ENCODE data around the gene TEKT3.

The TEKT3 gene

GRCh38 chr17:15269087-15269779 is 72.2 kb downstream of the TEKT3 start:
- no peak for TF ChIP-seq CTCF (IDR thresholded peaks at IDR 0.05; ENCODE audit: low read depth, low read length)
- in situ Hi-C loops (cut with HindIII; ENCODE audit: low sequenced_read_pairs) = no loop called here
- H3K4me3 ChIP-seq (ENCODE audit: low read depth, low read length) = no peak overlapping the region
- no peak for DNase-seq (ENCODE audit: low read depth, low spot score)

- no peak for TF ChIP-seq CTCF (IDR thresholded peaks at IDR 0.05; ENCODE audit: low read depth, low read length)
Measured at GRCh38 chr17:15268461-15268860, 72.9 kb downstream of the TEKT3 start.

GRCh38 chr17:15267996-15268395 is 73.4 kb downstream of the TEKT3 start:
- DNase-seq (ENCODE audit: low read depth, low spot score) = no peak
- in situ Hi-C loops (cut with HindIII; ENCODE audit: low sequenced_read_pairs) = no loop called here
- no peak overlapping the region for H3K4me3 ChIP-seq (ENCODE audit: low read depth, low read length)
- no peak for TF ChIP-seq CTCF (IDR thresholded peaks at IDR 0.05; ENCODE audit: low read depth, low read length)

More at GRCh38 chr17:15268461-15268860, 72.9 kb downstream of the TEKT3 start:
- no peak overlapping the region for H3K4me3 ChIP-seq (ENCODE audit: low read depth, low read length)
- no peak for DNase-seq (ENCODE audit: low read depth, low spot score)
- in situ Hi-C loops (cut with HindIII; ENCODE audit: low sequenced_read_pairs) = no loop called here

- no peak for DNase-seq (ENCODE audit: low read depth, low spot score)
Measured at GRCh38 chr17:15266325-15267125, 74.9 kb downstream of the TEKT3 start.

GRCh38 chr17:15265131-15265530 is 76.3 kb downstream of the TEKT3 start, which contains the start of gene PMP22:
Gene PMP22 (minus strand): TSS chr17:15265326. CDS start chr17:15260727, 4,599 bp downstream.
- in situ Hi-C loops (cut with HindIII; ENCODE audit: low sequenced_read_pairs) = no loop called here
- no peak within 1 kb of the TSS for H3K4me3 ChIP-seq (ENCODE audit: low read depth, low read length)
- TF ChIP-seq CTCF (IDR thresholded peaks at IDR 0.05; ENCODE audit: low read depth, low read length) = no peak
- DNase-seq (ENCODE audit: low read depth, low spot score) = no peak

More at GRCh38 chr17:15266325-15267125, 74.9 kb downstream of the TEKT3 start:
- no peak for TF ChIP-seq CTCF (IDR thresholded peaks at IDR 0.05; ENCODE audit: low read depth, low read length)
- in situ Hi-C loops (cut with HindIII; ENCODE audit: low sequenced_read_pairs) = no loop called here
- H3K4me3 ChIP-seq (ENCODE audit: low read depth, low read length) = no peak overlapping the region

GRCh38 chr17:15264542-15264941 is 76.9 kb downstream of the TEKT3 start:
- no peak for DNase-seq (ENCODE audit: low read depth, low spot score)
- no peak for TF ChIP-seq CTCF (IDR thresholded peaks at IDR 0.05; ENCODE audit: low read depth, low read length)
- in situ Hi-C loops (cut with HindIII; ENCODE audit: low sequenced_read_pairs) = no loop called here
- no peak overlapping the region for H3K4me3 ChIP-seq (ENCODE audit: low read depth, low read length)
